ENCODE measurements around the gene PLPP7.

- TF ChIP-seq SMC3 (IDR thresholded peaks at IDR 0.05) (no peak), MYC (IDR thresholded peaks at IDR 0.05; ENCODE audit: borderline replicate concordance, low read length) (no peak), RNF2 (IDR thresholded peaks at IDR 0.05; ENCODE audit: borderline replicate concordance, low read depth) (no peak), CBX8 (IDR thresholded peaks at IDR 0.05) (no peak), RCOR1 (IDR thresholded peaks at IDR 0.05; ENCODE audit: low read depth, low read length) (no peak), POLR2A (IDR thresholded peaks at IDR 0.05; ENCODE audit: low read length) (no peak), RFX5 (IDR thresholded peaks at IDR 0.05) (no peak), PHF8 (IDR thresholded peaks at IDR 0.05; ENCODE audit: borderline replicate concordance, low read depth) (no peak), RAD21 (conservative IDR thresholded peaks at IDR 0.05 in 1 of 2, IDR thresholded peaks at IDR 0.05 in 1 of 2) (no peak), EP300 (IDR thresholded peaks at IDR 0.05) (no peak), CTCF (IDR thresholded peaks at IDR 0.05) (no peak), FOSL2 (IDR thresholded peaks at IDR 0.05) (no peak), FOSL2 (CRISPR knock-in tag; IDR thresholded peaks at IDR 0.05) (no peak), NFE2L2 (conservative IDR thresholded peaks at IDR 0.05; ENCODE audit: low read length) (no peak)
Measured at GRCh38 chr9:131291795-131292315, 2.3 kb downstream of the PLPP7 start.

Data from A549 (cell line).